Astrocyte (in vitro differentiated cells and primary cell): ENCODE results near the gene L3MBTL1. TPM values are rescaled to one million over a fixed set of nuclear protein-coding genes. Genes with fewer than 3 reads are reported as not detected.

Experiments used
- DNase-seq: peaks from one replicate; pipeline ENCODE4 v3.0.0-alpha.2; 2010; ENCODE audit warnings: low read depth
- FAIRE-seq: peaks from 2 replicates; lab custom pipeline; 2011; peaks lifted over from hg19 to GRCh38; lab: Jason Lieb, UNC
- H2AFZ ChIP-seq: 2 replicates; pipeline ENCODE4 v1.6.0; 2012; ENCODE audit warnings: low read depth, low read length, inconsistent platforms
- H3K27ac ChIP-seq: 2 replicates; pipeline ENCODE4 v1.5.1; 2011; ENCODE audit warnings: low read depth, low read length, inconsistent platforms
- H3K27me3 ChIP-seq: 2 replicates; pipeline ENCODE4 v1.6.0; 2011; ENCODE audit warnings: low read length, inconsistent platforms; ENCODE audit not compliant: insufficient read depth
- H3K36me3 ChIP-seq: 2 replicates; pipeline ENCODE4 v1.5.1; 2011; ENCODE audit warnings: low read length, inconsistent platforms; ENCODE audit not compliant: insufficient read depth
- H3K4me1 ChIP-seq: 2 replicates; pipeline ENCODE4 v1.5.1; 2011; ENCODE audit warnings: low read length, inconsistent platforms; ENCODE audit not compliant: insufficient read depth
- H3K4me2 ChIP-seq: 2 replicates; pipeline ENCODE4 v1.6.0; 2012; ENCODE audit warnings: low read length, inconsistent platforms
- H3K4me3 ChIP-seq: 2 replicates; pipeline ENCODE4 v1.5.1; 2011; ENCODE audit warnings: low read depth, mild to moderate bottlenecking, low read length, inconsistent platforms; ENCODE audit not compliant: insufficient read depth
- H3K79me2 ChIP-seq: 2 replicates; pipeline ENCODE4 v1.6.0; 2012; ENCODE audit warnings: mild to moderate bottlenecking, low read length, inconsistent platforms; ENCODE audit not compliant: insufficient read depth
- H3K9ac ChIP-seq: 2 replicates; pipeline ENCODE4 v1.6.0; 2012; ENCODE audit warnings: mild to moderate bottlenecking, low read length, inconsistent platforms
- H3K9me3 ChIP-seq: 2 replicates; pipeline ENCODE4 v1.5.1; 2012; ENCODE audit warnings: low read depth, mild to moderate bottlenecking, low read length, inconsistent platforms; ENCODE audit not compliant: insufficient read depth
- H4K20me1 ChIP-seq: 2 replicates; pipeline ENCODE4 v1.6.0; 2012; ENCODE audit warnings: low read length, inconsistent platforms; ENCODE audit not compliant: insufficient read depth
- H3K27ac Mint-ChIP-seq: one replicate; pipeline ENCODE4 v1.8.0; 2021; ENCODE audit warnings: mild to moderate bottlenecking, mixed read lengths; ENCODE audit not compliant: unreplicated experiment
- H3K27me3 Mint-ChIP-seq: one replicate; pipeline ENCODE4 v1.8.0; 2021; ENCODE audit warnings: low read depth, mixed read lengths; ENCODE audit not compliant: unreplicated experiment
- H3K36me3 Mint-ChIP-seq: one replicate; pipeline ENCODE4 v1.8.0; 2021; ENCODE audit warnings: low read depth, mixed read lengths; ENCODE audit not compliant: unreplicated experiment
- H3K4me1 Mint-ChIP-seq: one replicate; pipeline ENCODE4 v1.8.0; 2021; ENCODE audit warnings: low read depth, mixed read lengths; ENCODE audit not compliant: unreplicated experiment
- H3K4me3 Mint-ChIP-seq: one replicate; pipeline ENCODE4 v1.8.0; 2021; ENCODE audit warnings: mild to moderate bottlenecking, moderate library complexity, mixed read lengths; ENCODE audit not compliant: unreplicated experiment
- H3K9me3 Mint-ChIP-seq: one replicate; pipeline ENCODE4 v1.8.0; 2021; ENCODE audit warnings: mild to moderate bottlenecking, mixed read lengths; ENCODE audit not compliant: unreplicated experiment
- EZH2 ChIP-seq: IDR thresholded peaks from 2 replicates; pipeline ENCODE4 v1.6.1; 2012; ENCODE audit warnings: mild to moderate bottlenecking, low read length, inconsistent platforms; ENCODE audit not compliant: insufficient read depth
- total RNA-seq: library from RNA; stranded (reverse); gene quantifications from 2 replicates; pipeline ENCODE4 v1.2.1, GENCODE V29; 2021
- TF ChIP-seq, protein P1 (sequence below): IDR thresholded peaks from 2 replicates; pipeline ENCODE4 v1.5.1; 2011; ENCODE audit warnings: low read depth, mild to moderate bottlenecking, inconsistent platforms, low read length, moderate library complexity; ENCODE audit not compliant: insufficient read depth

The L3MBTL1 gene
- total RNA-seq, 1 donor from 2014 or later: 13.0 TPM

GRCh38 chr20:43515628-43516027 lies 8.1 kb downstream of the L3MBTL1 start:
- Histone ChIP-seq H3K9me3 (no peaks in the 10 kb centered on the region), H3K4me3 (no peak overlapping the region), H3K9ac (no peak overlapping the region), H3K79me2 (no peaks in the 10 kb centered on the region), H4K20me1 (no peaks in the 10 kb centered on the region), H3K4me1 (peaks cover 4% of the 10 kb centered on the region), H3K36me3 (no peaks in the 10 kb centered on the region), H3K4me2 (peak overlapping the region; percentile 83), H2AFZ (no peak overlapping the region), H3K27ac (no peak overlapping the region), H3K27me3 (no peaks in the 10 kb centered on the region)
- DNase-seq (no peak), FAIRE-seq (no peak)
- TF ChIP-seq, protein P1, sequence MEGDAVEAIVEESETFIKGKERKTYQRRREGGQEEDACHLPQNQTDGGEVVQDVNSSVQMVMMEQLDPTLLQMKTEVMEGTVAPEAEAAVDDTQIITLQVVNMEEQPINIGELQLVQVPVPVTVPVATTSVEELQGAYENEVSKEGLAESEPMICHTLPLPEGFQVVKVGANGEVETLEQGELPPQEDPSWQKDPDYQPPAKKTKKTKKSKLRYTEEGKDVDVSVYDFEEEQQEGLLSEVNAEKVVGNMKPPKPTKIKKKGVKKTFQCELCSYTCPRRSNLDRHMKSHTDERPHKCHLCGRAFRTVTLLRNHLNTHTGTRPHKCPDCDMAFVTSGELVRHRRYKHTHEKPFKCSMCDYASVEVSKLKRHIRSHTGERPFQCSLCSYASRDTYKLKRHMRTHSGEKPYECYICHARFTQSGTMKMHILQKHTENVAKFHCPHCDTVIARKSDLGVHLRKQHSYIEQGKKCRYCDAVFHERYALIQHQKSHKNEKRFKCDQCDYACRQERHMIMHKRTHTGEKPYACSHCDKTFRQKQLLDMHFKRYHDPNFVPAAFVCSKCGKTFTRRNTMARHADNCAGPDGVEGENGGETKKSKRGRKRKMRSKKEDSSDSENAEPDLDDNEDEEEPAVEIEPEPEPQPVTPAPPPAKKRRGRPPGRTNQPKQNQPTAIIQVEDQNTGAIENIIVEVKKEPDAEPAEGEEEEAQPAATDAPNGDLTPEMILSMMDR: no peak
- TF ChIP-seq EZH2: no peak
- H3K27ac Mint-ChIP-seq: no peak overlapping the region
- peaks cover 1% of the 10 kb centered on the region for H3K9me3 Mint-ChIP-seq
- H3K27me3 Mint-ChIP-seq: no peaks in the 10 kb centered on the region
- H3K4me3 Mint-ChIP-seq: peak overlapping the region; percentile 91
- H3K4me1 Mint-ChIP-seq: no peaks in the 10 kb centered on the region
- no peaks in the 10 kb centered on the region for H3K36me3 Mint-ChIP-seq

- H2AFZ ChIP-seq: no peak overlapping the region
- no peaks in the 10 kb centered on the region for H4K20me1 ChIP-seq
- H3K9ac ChIP-seq: no peak overlapping the region
- Mint-ChIP-seq H3K4me1 (no peaks in the 10 kb centered on the region), H3K27ac (no peak overlapping the region), H3K9me3 (peaks cover 1% of the 10 kb centered on the region), H3K4me3 (no peak overlapping the region), H3K27me3 (no peaks in the 10 kb centered on the region), H3K36me3 (no peaks in the 10 kb centered on the region)
- H3K27me3 ChIP-seq: no peaks in the 10 kb centered on the region
- TF ChIP-seq EZH2: no peak
- TF ChIP-seq, protein P1: no peak
- H3K9me3 ChIP-seq: no peaks in the 10 kb centered on the region
- FAIRE-seq (no peak), DNase-seq (no peak)
- no peaks in the 10 kb centered on the region for H3K79me2 ChIP-seq
- H3K4me3 ChIP-seq: no peak overlapping the region
- no peak overlapping the region for H3K4me2 ChIP-seq
- no peaks in the 10 kb centered on the region for H3K36me3 ChIP-seq
- no peak overlapping the region for H3K27ac ChIP-seq
- peaks cover 4% of the 10 kb centered on the region for H3K4me1 ChIP-seq
Measured at GRCh38 chr20:43516251-43516824, 8.8 kb downstream of the L3MBTL1 start.

GRCh38 chr20:43520074-43520630 lies 12.7 kb downstream of the L3MBTL1 start:
- Mint-ChIP-seq H3K9me3 (no peaks in the 10 kb centered on the region), H3K27me3 (no peaks in the 10 kb centered on the region), H3K4me1 (no peaks in the 10 kb centered on the region), H3K27ac (no peak overlapping the region), H3K36me3 (no peaks in the 10 kb centered on the region), H3K4me3 (no peak overlapping the region)
- Histone ChIP-seq H3K9me3 (peaks cover 5% of the 10 kb centered on the region), H3K27me3 (no peaks in the 10 kb centered on the region), H3K4me3 (no peak overlapping the region), H3K27ac (no peak overlapping the region), H4K20me1 (no peaks in the 10 kb centered on the region), H3K4me1 (no peaks in the 10 kb centered on the region), H3K36me3 (no peaks in the 10 kb centered on the region), H3K9ac (no peak overlapping the region), H3K79me2 (no peaks in the 10 kb centered on the region), H3K4me2 (no peak overlapping the region), H2AFZ (no peak overlapping the region)
- no peak for FAIRE-seq
- TF ChIP-seq, protein P1: no peak
- no peak for DNase-seq
